ENCODE measurements around the gene OR6P1.

OR6P1 gene

DNA sequence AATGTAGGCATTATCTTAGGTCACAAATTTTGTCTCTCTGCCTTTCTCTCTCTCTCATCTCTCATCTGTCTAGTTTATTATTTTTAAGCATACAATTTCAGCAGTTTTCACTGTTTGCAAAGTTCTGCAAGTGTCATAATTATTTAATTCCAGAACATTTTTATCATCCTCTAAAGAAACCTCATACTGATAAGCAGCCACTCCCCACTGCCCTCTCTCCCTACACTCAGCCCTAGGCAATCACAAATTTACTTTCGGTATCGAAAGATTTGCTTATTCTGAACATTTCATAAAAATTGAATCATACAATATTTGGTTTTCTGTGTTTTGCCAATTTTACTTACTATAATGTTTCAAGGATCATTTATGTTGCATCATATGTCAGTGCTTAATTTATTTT is 32.8 kb downstream of the OR6P1 start:
- H3K4me3 ChIP-seq (ENCODE audit: low read depth, low read length): no peak overlapping the region
- no peak for DNase-seq (ENCODE audit: low read depth)
- TF ChIP-seq, protein P1, sequence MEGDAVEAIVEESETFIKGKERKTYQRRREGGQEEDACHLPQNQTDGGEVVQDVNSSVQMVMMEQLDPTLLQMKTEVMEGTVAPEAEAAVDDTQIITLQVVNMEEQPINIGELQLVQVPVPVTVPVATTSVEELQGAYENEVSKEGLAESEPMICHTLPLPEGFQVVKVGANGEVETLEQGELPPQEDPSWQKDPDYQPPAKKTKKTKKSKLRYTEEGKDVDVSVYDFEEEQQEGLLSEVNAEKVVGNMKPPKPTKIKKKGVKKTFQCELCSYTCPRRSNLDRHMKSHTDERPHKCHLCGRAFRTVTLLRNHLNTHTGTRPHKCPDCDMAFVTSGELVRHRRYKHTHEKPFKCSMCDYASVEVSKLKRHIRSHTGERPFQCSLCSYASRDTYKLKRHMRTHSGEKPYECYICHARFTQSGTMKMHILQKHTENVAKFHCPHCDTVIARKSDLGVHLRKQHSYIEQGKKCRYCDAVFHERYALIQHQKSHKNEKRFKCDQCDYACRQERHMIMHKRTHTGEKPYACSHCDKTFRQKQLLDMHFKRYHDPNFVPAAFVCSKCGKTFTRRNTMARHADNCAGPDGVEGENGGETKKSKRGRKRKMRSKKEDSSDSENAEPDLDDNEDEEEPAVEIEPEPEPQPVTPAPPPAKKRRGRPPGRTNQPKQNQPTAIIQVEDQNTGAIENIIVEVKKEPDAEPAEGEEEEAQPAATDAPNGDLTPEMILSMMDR (IDR thresholded peaks at IDR 0.05; ENCODE audit: low read depth, low read length): no peak
- TF ChIP-seq POLR2A (IDR thresholded peaks at IDR 0.05; ENCODE audit: extremely low read depth, insufficient read length): no peak

DNA sequence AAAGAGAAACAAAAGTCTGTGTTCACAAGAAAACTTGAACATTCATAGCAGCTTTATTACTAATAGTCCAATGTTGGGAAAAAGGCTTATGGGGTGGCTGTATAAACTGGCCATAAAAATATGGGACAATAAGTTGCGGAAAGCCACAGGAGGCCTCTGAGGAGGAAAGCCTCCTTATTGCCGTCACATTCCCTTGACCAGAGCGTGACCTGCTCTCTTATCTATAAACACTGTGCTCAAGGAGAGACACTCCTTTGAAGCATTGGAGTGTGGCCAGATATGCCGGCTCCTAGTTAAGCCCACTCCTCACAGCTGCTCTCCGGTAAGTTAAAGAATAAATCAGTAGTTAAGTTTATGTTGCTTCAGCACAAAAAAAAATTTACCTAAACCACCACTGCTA is 35.9 kb downstream of the OR6P1 start:
- TF ChIP-seq, protein P1 (IDR thresholded peaks at IDR 0.05; ENCODE audit: low read depth, low read length): no peak
- TF ChIP-seq MYC (IDR thresholded peaks at IDR 0.05; ENCODE audit: low read depth, low read length): no peak
- TF ChIP-seq, protein P2, sequence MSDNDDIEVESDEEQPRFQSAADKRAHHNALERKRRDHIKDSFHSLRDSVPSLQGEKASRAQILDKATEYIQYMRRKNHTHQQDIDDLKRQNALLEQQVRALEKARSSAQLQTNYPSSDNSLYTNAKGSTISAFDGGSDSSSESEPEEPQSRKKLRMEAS (IDR thresholded peaks at IDR 0.05; ENCODE audit: low read depth, low read length): no peak
- TF ChIP-seq POLR2A (IDR thresholded peaks at IDR 0.05; ENCODE audit: extremely low read depth, insufficient read length): no peak
- no peak overlapping the region for H3K4me3 ChIP-seq (ENCODE audit: low read depth, low read length)
- no peak for DNase-seq (ENCODE audit: low read depth)

DNA sequence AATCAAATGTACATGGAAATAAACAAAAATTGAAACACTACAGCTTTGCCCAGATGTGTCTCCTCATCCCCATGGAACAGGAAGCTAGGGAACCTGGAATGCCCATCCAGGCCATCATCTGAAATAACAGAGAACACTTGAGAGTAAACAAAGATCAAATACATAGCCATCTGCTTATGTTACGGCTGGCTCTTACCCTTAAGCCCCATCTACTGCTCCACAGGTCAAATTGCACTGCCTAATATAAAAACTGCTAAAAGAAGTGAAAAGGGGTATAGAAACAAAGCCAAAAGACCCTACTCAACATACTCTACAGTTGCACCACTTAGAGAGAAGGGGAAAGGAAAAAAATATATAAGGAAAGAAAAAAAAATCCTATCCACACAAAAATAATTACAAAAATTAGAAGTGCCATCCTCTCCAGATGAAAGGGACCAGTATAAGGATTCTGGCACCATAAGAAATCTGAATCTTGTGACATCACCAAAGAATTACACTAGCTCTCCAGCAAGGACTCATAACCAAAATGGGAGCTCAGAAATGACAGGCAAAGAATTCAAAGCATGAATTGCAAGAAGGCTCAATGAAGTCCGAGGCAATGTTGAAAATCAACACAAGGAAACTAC is 43.1 kb downstream of the OR6P1 start:
- TF ChIP-seq POLR2A (IDR thresholded peaks at IDR 0.05; ENCODE audit: extremely low read depth, insufficient read length) (no peak), MYC (IDR thresholded peaks at IDR 0.05; ENCODE audit: low read depth, low read length) (no peak)
- TF ChIP-seq, protein P2 (IDR thresholded peaks at IDR 0.05; ENCODE audit: low read depth, low read length): no peak
- TF ChIP-seq, protein P1 (IDR thresholded peaks at IDR 0.05; ENCODE audit: low read depth, low read length): no peak
- DNase-seq (ENCODE audit: low read depth): peak; percentile 27
- no peak overlapping the region for H3K4me3 ChIP-seq (ENCODE audit: low read depth, low read length)

DNA sequence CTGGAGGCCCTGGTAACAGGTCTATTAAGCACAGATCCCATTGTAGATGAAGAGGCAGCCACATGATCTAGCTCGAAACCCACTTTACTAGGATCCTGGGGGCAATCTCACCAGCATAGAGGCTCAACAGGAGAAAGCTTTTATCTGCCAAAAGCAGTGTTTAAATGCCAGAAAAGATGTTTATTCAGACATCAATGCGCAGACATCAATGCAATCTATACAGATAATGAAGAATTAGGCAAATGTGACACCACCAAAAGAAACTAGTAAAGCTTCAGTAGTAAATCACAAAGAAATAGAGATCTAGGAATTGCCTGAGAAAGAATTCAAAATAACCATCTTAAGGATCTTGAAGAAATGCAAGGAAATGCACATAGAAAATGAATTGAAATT is 48.7 kb downstream of the OR6P1 start:
- TF ChIP-seq POLR2A (IDR thresholded peaks at IDR 0.05; ENCODE audit: extremely low read depth, insufficient read length): no peak
- no peak for TF ChIP-seq MYC (IDR thresholded peaks at IDR 0.05; ENCODE audit: low read depth, low read length)
- TF ChIP-seq, protein P1 (IDR thresholded peaks at IDR 0.05; ENCODE audit: low read depth, low read length): no peak
- TF ChIP-seq, protein P2 (IDR thresholded peaks at IDR 0.05; ENCODE audit: low read depth, low read length): no peak
- no peak for DNase-seq (ENCODE audit: low read depth)
- no peak overlapping the region for H3K4me3 ChIP-seq (ENCODE audit: low read depth, low read length)

DNA sequence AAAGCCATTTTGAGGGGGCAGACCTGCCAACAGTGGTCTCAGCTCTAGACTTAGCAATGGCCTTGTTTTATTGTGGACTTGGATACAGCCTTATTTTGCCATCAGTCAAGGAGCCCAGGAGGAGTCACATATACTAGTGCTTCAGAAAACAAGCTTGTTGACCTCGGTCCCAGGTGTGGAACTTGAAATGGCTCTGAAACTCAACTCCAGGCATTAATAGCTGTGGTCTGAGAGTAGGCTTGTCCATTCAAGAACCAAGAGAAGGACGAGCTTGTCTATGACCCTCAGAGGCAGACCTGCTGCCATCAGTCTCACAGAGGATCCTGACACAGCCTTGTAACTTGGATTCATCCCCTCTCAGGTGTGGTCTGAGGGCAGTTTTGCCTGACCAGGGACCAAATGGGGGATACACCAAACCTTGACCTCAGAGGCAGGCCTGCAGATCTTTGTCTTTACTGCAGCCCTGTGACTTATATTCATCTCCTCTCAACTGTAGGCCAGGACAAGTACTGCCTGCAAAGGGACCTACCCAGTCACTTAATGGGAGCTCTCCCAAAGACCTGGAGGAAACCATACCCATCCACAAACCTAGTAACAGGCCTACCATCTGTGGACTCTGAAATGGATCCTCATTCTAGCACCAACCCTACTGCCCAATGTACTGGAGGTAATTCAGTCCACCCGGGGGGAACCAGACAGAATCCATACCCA is 49.3 kb downstream of the OR6P1 start:
- DNase-seq (ENCODE audit: low read depth): no peak
- no peak for TF ChIP-seq MYC (IDR thresholded peaks at IDR 0.05; ENCODE audit: low read depth, low read length)
- TF ChIP-seq, protein P2 (IDR thresholded peaks at IDR 0.05; ENCODE audit: low read depth, low read length): no peak
- no peak for TF ChIP-seq POLR2A (IDR thresholded peaks at IDR 0.05; ENCODE audit: extremely low read depth, insufficient read length)
- TF ChIP-seq, protein P1 (IDR thresholded peaks at IDR 0.05; ENCODE audit: low read depth, low read length): no peak
- H3K4me3 ChIP-seq (ENCODE audit: low read depth, low read length): no peak overlapping the region

Measured in NB4 (cell line).